HG03460 (cell line): Measurements from ENCODE around the gene CLCN2.
A peak's percentile ranks its signal among the peaks of the same experiment; 100 is the strongest.

Source experiments
- ATAC-seq: cut with Tn5 transposase; IDR thresholded peaks from one replicate; pipeline ENCODE4 v1.9.1; 2021; ENCODE audit not compliant: unreplicated experiment

Gene CLCN2

DNA sequence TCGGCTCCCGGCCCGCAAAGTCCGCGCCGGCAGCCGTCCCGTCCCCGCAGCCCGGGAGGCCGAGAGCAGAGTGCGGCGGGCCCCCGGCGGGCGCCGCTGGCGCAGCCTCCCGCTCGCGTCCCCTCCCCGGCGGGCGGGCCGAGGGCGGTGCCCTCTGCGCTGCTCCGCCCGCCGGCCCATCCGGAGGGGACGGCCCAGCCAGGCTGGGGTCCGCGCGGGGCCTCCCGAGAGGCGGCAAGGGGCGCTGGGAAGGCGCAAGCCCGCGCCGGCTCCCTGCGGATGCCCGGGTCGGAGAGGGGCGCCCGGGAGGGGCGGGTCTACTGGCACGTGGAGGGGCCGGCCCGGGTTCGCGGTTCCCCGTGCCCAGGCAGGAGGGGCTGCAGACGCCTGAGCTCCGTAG, at the start of gene CLCN2, which contains the start of gene POLR2H:
Gene CLCN2, minus strand, starts transcription at position 74 of the 400 bp plus-strand sequence. CDS start 126 bp downstream, outside the sequence.
Gene POLR2H, plus strand, starts transcription at position 179 of the 400 bp plus-strand sequence. CDS start 1,783 bp downstream, outside the sequence.
- ATAC-seq: peak; percentile 33

DNA sequence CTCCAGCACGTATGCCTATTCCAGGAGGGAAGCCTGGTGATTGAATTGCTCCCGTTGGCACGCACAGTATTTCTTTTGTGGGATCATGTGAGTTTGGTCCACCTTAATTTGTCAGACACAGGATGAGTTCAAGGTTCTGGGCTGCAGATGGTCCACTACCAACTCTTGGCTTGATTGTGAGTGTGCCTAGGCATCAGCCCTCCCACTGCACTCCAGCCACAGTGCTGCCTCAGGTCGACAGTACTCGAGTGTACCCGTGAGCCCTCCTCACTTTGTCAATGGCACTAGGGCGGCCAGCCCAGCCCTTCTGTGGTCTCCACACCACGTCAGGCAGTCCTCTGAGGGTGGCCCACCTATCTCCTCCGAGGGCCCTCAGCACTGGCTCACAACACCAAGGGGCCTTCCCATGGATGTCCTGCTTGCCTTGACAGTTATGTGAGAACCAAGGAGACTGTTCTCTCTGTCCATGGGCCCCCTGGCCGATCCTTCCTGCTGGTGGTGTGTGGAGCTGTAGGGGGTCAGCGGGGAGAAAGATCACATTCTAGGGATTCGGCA, 48.6 kb upstream of the CLCN2 start:
- ATAC-seq: no peak

DNA sequence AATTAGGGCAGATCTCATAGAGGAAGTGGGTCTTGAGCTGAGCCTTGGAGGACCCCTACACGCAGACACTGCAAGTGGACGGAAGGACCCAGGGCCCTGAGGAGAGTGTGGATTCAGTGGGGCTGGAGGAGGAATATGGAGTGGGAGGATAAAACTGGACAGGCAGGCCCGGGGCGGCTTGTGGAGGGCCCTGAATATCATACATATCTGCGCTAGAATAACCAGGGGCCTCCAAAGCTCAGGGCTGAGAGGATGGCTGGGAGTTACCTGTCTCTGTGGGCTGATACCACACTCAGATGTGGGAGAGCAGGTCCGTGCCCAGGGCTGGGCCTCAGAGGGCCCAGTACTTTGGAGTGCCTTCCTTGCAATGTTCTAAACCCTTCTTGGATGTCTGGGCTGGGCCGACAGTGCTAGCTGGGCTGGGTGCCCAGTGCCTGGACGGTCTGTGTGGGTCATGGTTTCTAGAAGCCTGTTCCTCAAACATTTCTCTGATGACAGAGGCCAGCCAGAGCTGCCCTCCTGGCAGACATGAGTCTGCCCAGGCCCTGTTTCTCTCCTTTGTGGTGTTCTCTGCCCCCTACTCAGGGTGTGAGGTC, 48.0 kb upstream of the CLCN2 start:
- no peak for ATAC-seq

DNA sequence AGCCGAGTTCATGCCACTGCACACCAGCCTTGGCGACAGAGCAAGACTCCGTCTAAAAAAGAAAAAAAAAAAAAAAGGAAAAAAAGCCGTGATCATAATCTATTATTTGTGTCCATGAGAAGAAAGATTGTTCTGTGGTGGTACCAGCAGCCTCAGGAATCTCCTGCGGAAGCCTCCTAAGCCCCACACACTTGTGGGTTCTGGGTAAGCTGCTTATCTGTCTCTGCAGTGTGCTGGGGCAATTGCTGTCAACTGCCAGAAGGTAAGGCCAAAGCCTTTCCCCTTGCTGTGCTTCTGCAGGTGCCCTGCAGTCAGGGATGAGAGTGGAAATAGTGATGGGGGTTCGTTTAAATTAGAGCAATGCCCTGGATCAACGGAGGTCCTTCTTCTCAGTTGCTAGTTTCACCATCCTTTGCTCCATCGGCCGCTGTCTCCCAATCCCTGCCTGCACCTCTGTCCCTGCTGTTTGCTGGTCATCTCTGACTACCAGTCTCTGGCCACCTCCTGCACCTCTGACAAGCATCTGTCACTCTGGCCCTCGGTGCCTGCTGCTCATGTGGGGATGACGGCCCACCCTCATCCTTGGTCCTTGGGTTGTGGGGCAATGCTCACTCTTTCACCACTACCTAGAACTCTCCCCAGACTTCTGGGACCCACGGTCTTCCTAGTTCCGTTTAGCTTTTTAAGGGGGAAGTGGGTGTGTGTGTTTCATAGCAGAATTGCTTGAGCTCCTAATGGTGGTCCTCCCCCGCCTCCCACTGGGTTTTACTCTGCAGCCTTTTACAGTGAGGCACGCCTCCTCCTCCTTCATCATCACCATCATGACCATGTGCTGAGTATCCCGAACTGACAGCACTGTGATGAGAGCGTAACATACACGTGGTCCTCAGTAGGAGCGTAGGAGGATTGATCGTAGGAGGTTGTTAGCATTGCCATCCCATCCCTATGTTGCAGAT, 43.9 kb upstream of the CLCN2 start:
- ATAC-seq: no peak

DNA sequence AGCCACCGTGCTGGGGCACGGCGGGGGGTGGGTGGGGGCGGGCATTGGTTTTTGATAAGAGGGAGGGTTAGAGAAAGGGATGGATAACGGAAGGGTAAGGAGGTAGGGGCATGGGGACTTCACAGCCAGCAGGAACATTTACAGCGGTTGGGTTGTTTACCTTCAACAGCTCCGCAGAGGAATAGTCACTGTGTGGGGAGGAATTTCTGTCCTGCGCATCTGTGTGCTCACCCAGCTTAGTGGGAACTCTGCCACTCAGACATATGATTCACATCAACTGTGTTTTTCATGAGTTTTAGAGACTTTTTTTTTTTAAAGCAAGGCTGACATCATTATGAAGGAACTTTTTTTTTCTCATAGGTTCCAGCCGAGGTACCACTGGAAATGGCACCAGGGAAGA, 38.0 kb upstream of the CLCN2 start:
- no peak for ATAC-seq

DNA sequence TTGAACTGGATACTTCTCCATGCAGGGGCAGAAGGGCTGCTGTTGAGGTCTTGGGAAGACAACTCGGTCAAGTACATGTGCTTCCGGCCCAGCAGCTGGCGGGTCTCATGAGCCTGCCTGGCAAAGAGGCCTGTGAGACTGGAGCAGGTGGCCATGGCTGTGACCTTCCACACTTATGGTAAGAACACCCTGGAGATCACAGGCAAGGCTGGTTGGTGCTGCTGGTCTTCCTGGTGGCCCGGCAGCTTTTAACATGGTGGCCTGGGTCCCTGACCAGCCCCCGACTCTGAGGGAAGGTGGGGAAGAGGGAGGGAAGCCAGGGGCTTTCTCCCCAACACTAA, 33.9 kb upstream of the CLCN2 start:
- ATAC-seq: no peak

DNA sequence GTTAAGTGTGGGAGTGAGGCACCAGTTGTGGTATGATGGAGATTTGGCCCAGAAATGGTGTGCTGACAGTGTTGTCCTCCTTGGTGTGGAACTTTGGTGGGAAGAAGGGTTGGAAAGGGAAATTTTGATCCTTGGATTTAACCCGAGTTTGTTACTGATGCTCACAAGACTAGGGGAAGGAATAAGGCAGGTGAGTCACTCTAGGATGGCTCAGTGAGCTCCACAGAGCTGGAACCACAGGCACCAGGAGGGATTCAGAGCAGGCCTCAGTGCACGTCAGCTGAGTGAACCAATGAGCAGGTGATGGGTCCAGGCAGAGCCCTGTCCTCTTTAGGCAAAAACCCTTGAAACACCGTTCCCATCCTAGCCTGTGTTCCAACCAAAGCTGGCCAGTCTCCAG, 29.9 kb upstream of the CLCN2 start:
- no peak for ATAC-seq

DNA sequence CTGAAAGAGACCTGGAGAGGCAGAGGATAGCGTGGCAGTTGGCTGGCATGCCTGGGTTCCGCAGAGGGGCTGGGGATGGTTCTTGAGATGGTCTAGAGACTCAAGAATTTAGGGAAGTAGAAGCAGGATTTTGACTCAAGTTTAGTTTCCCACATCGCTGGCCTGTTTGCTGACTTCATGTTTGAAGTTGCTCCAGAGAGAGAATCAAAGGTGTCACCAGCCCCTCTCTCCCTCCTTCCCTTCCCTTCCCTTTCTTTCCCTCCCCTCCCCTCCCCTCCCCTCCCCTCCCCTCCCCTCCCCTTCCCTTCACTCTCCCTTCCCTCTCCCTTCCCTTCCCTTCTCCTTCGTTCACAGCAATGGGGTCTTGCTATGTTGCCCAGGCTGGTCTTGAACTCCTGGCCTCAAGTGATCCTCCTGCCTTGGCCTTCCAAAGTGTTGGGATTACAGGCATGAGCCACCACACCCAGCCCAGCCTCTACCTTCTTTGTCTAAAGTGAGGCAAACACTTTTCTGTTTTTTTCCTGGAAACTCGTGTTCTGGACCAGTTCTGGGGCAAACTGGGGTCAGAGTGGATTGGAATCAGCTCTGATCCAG, 28.6 kb upstream of the CLCN2 start:
- ATAC-seq: no peak

DNA sequence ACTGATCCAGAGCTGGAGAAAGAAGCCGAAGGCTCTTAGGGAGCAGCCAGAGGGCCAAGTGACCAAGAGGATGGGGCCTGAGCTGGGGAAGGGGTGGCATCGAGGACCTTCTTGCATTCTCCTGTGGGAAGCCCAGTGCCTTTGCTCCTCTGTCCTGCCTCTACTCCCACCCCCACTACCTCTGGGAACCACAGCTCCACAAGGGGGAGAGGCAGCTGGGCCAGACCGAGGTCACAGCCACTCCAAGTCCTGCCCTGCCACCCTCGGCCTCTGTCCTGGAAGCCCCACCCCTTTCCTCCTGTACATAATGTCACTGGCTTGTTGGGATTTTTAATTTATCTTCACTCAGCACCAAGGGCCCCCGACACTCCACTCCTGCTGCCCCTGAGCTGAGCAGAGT, 28.0 kb upstream of the CLCN2 start:
- ATAC-seq: no peak

DNA sequence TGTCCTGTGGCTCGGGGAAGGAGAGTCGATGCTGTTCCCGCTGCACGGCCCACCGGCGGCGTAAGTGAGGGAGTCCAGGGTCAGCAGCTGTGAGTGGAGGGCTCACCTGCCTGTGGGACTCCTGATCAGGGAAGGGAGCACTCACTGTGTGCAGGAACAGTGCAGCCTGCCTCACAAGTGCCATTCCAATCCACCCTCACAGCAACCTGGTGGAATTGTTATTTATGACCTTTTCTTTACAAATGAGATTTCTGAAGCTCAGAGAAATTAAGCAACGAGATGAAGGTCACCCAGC, 27.5 kb upstream of the CLCN2 start:
- ATAC-seq: no peak

DNA sequence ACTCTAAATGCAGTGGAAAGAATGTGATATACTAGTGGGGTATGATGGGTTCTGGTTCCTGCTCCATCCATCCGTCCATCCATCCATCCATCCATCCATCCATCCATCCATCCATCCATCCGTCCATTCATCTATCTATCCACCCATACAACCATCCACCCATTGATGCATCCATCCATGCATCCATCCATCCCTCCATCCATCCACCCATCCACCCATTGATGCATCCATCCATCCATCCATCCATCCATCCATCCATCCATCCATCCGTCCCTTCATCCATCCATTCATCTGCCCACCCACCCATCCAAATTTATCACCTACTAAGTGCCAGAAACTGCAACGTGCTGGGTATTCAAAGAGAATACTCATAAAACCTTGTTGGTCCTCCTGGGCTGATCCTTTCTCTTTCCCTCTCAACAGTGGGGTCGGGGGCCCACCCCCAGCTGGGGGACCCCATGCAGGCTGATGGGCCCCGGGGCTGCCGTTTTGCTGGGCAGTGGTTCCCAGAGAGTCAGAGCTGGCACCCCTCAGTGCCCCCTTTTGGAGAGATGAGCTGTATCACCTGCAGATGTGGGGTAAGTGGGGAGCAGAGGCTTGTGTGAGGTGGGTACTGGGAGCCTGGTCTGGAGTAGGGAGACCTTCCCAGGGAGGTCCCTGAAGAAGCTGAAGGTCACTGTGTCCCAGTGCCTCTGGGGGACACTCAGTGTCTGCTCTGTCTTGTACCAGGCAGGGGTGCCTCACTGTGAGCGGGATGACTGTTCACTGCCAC, 26.9 kb upstream of the CLCN2 start:
- no peak for ATAC-seq

DNA sequence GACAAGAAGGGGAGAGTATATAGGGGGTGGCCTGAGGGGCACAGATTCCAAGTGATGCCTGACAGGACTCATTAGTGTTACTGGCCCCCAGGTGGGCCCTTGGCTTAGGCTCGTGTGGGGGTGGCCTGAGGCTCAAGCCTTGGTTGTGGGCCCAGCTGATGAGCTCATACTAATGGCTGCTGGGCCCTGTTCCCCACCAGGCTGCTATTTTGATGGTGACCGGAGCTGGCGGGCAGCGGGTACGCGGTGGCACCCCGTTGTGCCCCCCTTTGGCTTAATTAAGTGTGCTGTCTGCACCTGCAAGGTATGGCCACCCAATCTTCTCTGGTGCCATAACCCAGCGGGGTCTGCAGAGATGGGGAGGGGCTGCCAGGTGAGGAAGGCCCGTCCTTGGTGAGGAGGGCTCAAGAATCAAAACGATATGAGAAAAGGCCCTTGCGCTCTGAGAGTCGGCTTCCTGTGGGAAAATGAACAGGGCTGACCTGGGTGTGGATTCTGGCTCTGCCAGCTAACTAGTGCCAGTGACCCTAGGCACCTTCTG, 25.8 kb upstream of the CLCN2 start:
- no peak for ATAC-seq

DNA sequence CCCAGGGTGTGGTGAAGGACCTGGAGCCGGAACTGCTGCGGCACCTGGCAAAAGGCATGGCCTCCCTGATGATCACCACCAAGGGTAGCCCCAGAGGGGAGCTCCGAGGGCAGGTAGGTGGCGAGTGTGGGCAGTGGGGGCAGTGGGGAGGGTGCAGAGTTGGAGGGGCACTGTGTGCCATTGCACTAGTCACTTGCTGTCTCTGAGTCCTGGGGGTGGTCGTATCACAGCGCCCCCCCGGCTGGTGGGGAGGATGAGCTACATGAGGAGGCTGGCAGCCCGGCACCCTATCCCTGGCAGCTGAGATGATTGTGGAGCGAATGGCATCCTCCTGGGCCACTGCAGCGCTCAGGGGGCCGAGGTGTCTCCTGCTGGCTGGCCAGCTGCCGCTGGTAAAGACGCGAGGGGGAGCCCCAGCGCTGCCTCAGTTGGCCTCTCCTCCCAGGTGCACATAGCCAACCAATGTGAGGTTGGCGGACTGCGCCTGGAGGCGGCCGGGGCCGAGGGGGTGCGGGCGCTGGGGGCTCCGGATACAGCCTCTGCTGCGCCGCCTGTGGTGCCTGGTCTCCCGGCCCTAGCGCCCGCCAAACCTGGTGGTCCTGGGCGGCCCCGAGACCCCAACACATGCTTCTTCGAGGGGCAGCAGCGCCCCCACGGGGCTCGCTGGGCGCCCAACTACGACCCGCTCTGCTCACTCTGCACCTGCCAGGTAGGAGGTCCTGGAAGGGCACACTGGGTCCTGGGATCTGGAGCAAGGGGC, 24.8 kb upstream of the CLCN2 start:
- no peak for ATAC-seq

DNA sequence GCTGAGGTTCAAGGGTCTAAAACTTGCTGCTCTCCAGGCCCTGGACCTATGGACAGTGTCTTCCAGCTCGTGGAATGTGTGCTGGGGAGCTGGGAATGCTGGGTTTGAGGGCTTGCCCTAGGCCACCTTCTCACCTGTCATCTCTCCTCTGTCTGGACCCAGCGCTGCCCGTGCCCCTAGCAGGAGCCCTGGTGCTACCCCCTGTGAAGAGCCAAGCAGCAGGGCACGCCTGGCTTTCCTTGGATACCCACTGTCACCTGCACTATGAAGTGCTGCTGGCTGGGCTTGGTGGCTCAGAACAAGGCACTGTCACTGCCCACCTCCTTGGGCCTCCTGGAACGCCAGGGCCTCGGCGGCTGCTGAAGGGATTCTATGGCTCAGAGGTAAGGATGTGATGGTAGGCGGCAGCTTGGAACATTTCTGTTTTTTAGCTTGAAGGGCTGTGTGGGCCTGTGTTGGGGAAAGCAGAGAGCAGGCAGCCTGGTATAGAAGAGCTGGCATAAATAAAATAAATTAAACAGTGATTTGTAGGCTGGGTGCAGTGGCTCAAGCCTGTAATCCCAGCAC, 23.5 kb upstream of the CLCN2 start:
- ATAC-seq: no peak

DNA sequence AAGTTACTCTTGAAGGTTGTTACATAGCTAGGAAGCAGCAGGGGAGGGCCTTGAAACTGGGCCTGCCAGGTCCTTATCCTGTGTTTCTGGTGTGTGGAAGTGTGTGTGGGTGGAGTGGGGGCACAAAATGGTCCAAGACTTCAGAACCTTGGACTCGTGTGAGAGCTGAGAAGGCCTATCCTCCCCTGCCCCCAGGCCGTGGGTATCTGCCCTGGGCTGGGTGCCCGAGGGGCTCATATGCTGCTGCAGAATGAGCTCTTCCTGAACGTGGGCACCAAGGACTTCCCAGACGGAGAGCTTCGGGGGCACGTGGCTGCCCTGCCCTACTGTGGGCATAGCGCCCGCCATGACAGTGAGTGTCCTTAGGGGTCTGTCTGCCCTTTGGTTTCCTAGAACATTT, 22.9 kb upstream of the CLCN2 start:
- no peak for ATAC-seq

DNA sequence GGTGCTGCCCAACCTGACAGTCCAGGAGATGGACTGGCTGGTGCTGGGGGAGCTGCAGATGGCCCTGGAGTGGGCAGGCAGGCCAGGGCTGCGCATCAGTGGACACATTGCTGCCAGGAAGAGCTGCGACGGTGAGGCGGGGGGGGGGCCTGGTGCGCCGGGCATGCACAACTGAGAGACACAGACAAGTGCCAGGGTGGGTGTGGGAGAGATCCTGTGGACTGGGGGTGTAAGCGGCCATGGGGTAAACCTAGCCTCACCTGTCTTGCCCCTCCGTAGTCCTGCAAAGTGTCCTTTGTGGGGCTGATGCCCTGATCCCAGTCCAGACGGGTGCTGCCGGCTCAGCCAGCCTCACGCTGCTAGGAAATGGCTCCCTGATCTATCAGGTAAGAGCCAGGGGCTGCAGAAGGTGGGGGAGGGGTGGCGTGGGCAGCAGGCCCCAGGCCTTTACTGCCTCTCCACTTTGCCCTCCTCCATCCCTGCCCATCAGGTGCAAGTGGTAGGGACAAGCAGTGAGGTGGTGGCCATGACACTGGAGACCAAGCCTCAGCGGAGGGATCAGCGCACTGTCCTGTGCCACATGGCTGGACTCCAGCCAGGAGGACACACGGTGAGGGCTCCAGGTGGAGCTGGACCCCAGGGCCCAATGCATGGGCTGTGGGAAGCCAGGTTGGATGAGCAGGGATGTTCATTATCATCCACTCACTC, 21.8 kb upstream of the CLCN2 start:
- ATAC-seq: no peak

DNA sequence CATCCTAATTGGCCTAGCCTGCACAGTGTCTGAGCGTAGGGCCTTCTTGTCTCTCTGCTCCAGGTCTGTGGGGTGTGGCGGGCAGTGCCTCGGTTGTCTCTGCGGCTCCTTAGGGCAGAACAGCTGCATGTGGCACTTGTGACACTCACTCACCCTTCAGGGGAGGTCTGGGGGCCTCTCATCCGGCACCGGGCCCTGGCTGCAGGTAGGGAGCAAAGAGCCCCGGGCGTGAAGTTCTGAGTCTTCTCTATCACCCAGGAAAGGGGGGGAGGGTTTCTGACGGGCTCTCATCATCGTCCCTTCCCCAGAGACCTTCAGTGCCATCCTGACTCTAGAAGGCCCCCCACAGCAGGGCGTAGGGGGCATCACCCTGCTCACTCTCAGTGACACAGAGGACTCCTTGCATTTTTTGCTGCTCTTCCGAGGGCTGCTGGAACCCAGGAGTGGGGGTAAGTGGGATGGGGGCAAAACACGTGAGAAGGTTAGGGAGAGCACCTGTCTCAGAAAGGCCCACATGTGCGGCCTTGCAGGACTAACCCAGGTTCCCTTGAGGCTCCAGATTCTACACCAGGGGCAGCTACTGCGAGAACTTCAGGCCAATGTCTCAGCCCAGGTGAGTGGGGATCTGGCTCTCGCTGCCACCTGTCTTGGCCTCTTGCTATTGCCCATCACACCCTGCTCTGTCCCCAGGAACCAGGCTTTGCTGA, 21.1 kb upstream of the CLCN2 start:
- no peak for ATAC-seq
